HCT116 (cell line): ENCODE measurements around the gene MRPS5. TPM values are rescaled to one million over a fixed set of nuclear protein-coding genes. Genes with fewer than 3 reads are reported as not detected.

Source experiments
- ATAC-seq: fragments of 200-7000 bp; cut with Tn5 transposase; 2 replicates; pipeline ENCODE4 v1.9.1; 2020; ENCODE audit warnings: mild to moderate bottlenecking, moderate library complexity
- BruUV-seq: library from RNA; stranded (reverse); fragments of 400-500 nt; replicated peaks from 2 replicates; lab custom pipeline; 2021; lab: Mats Ljungman, UMichigan
- CTCF ChIA-PET: fragments of 300-600 bp; sonication (Branson Sonifier 250); formaldehyde crosslinking; loops from one replicate; lab custom pipeline; 2021; ENCODE audit warnings: antibody characterized with exemption; lab: Charles Lee
- POLR2A ChIA-PET: fragments of 300-600, 350-600 bp; sonication (Branson Sonifier 250); formaldehyde crosslinking; loops from one replicate; lab custom pipeline; 2021; ENCODE audit warnings: antibody characterized with exemption; lab: Charles Lee
- RAD21 ChIA-PET, 2 experiments: fragments of 300-600 bp; sonication (Branson Sonifier 250); formaldehyde crosslinking; loops; one replicate each; lab custom pipeline; 2023; ENCODE audit warnings: low total read pairs in 2 of 2; ENCODE audit not compliant: uncharacterized antibody in 2 of 2, unreplicated experiment in 2 of 2, low non-redundant PET in 1 of 2; lab: Charles Lee
- DNase-seq: peaks from one replicate; pipeline ENCODE4 v3.0.0-alpha.2; 2010; ENCODE audit warnings: low read depth, low spot score
- H2AFZ ChIP-seq: fragments of 200-600 bp; shearing (Covaris generic), sonication (generic); 2 replicates; pipeline ENCODE4 v1.6.1; 2017; ENCODE audit warnings: low read depth, mixed run types, mixed read lengths, antibody characterized with exemption, low read length; ENCODE audit not compliant: poor library complexity, severe bottlenecking
- H3K27ac ChIP-seq: 2 replicates; pipeline ENCODE4 v1.5.1; 2012; ENCODE audit warnings: low read depth, low read length
- H3K27me3 ChIP-seq: fragments of 200-600 bp; sonication (generic); 2 replicates; pipeline ENCODE4 v1.6.1; 2016; ENCODE audit warnings: mixed run types, low read length, mixed read lengths; ENCODE audit not compliant: insufficient read depth
- H3K36me3 ChIP-seq, 2 experiments: fragments of 200-500 bp in 1 of 2; fragments of 200-600 bp in 1 of 2; sonication (Bioruptor generic) in 1 of 2; sonication (generic) in 1 of 2; 2 replicates each; pipeline versions ENCODE4 v1.5.1 to v1.6.1; 2014 to 2016; ENCODE audit warnings: low read length in 2 of 2, inconsistent platforms in 1 of 2, mixed read lengths in 1 of 2, mixed run types in 1 of 2; ENCODE audit not compliant: insufficient read depth in 2 of 2, control insufficient read depth in 1 of 2
- H3K4me1 ChIP-seq, 2 experiments: fragments of 200-600 bp in 1 of 2; sonication (generic) in 1 of 2; 2 replicates each; pipeline versions ENCODE4 v1.5.1 to v1.6.1; 2012 to 2017; ENCODE audit warnings: low read length in 2 of 2, inconsistent platforms in 1 of 2, mild to moderate bottlenecking in 1 of 2, mixed read lengths in 1 of 2, mixed run types in 1 of 2, moderate library complexity in 1 of 2; ENCODE audit not compliant: insufficient read depth in 2 of 2, control insufficient read depth in 1 of 2
- H3K4me2 ChIP-seq: fragments of 200-600 bp; sonication (generic); 2 replicates; pipeline ENCODE4 v1.6.1; 2017; ENCODE audit warnings: mixed run types, low read length, mixed read lengths
- H3K4me3 ChIP-seq, 2 experiments: fragments of 200-600 bp in 1 of 2; sonication (generic) in 1 of 2; replicated peaks in 1 of 2; 2 replicates each; pipeline ENCODE4 v1.5.1; 2011 to 2016; ENCODE audit warnings: low read length in 2 of 2, control low read depth in 1 of 2, low read depth in 1 of 2, mild to moderate bottlenecking in 1 of 2, mixed read lengths in 1 of 2, mixed run types in 1 of 2
- H3K79me2 ChIP-seq: fragments of 200-600 bp; sonication (generic); 2 replicates; pipeline ENCODE4 v1.6.1; 2017; ENCODE audit warnings: mild to moderate bottlenecking, mixed run types, low read length, moderate library complexity, mixed read lengths; ENCODE audit not compliant: insufficient read depth
- H3K9ac ChIP-seq: fragments of 200-600 bp; sonication (generic); 2 replicates; pipeline ENCODE4 v1.6.1; 2016; ENCODE audit warnings: low read length, mixed read lengths
- H3K9me2 ChIP-seq: fragments of 200-600 bp; sonication (generic), shearing (Covaris generic); 2 replicates; pipeline ENCODE4 v1.6.1; 2017; ENCODE audit warnings: mixed run types, mild to moderate bottlenecking, moderate library complexity; ENCODE audit not compliant: insufficient read depth
- H3K9me3 ChIP-seq, 2 experiments: fragments of 200-500 bp in 1 of 2; fragments of 200-600 bp in 1 of 2; sonication (Bioruptor generic) in 1 of 2; sonication (generic) in 1 of 2; 2 replicates each; pipeline ENCODE4 v1.6.1; 2014 to 2017; ENCODE audit warnings: low read length in 2 of 2, mixed read lengths in 2 of 2, inconsistent platforms in 1 of 2, low read depth in 1 of 2, mild to moderate bottlenecking in 1 of 2, mixed run types in 1 of 2, moderate library complexity in 1 of 2; ENCODE audit not compliant: control insufficient read depth in 1 of 2, insufficient read depth in 1 of 2
- H4K20me1 ChIP-seq: fragments of 200-600 bp; sonication (generic), shearing (Covaris generic); 2 replicates; pipeline ENCODE4 v1.6.1; 2017; ENCODE audit warnings: mixed run types, mild to moderate bottlenecking, moderate library complexity; ENCODE audit not compliant: insufficient read depth
- CBX3 ChIP-seq: IDR thresholded peaks from 2 replicates; pipeline ENCODE4 v1.6.1; 2012; ENCODE audit warnings: low read depth
- CEBPB ChIP-seq: IDR thresholded peaks from 2 replicates; pipeline ENCODE4 v1.6.1; 2012; ENCODE audit warnings: low read depth
- CTCF ChIP-seq, 3 experiments: fragments of 200-600 bp in 1 of 3; sonication (generic) in 1 of 3; IDR thresholded peaks in 2 of 3; conservative IDR thresholded peaks in 1 of 3; 2 replicates each; pipeline ENCODE4 v1.5.1; 2012 to 2017; ENCODE audit warnings: low read depth in 2 of 3, low read length in 2 of 3, antibody characterized with exemption in 1 of 3, borderline replicate concordance in 1 of 3, control low read depth in 1 of 3, mild to moderate bottlenecking in 1 of 3, mixed read lengths in 1 of 3, mixed run types in 1 of 3, moderate library complexity in 1 of 3; ENCODE audit not compliant: insufficient read depth in 1 of 3
- EGR1 ChIP-seq: IDR thresholded peaks from 2 replicates; pipeline ENCODE4 v1.6.1; 2012; ENCODE audit warnings: low read depth
- ELF1 ChIP-seq: IDR thresholded peaks from 2 replicates; pipeline ENCODE4 v1.6.1; 2012; ENCODE audit warnings: low read depth, borderline replicate concordance
- EZH2 ChIP-seq: fragments of 200-600 bp; sonication (generic); IDR thresholded peaks from 2 replicates; pipeline ENCODE4 v1.6.1; 2017; ENCODE audit warnings: antibody characterized with exemption, mixed run types
- EZH2phosphoT487 ChIP-seq: fragments of 200-600 bp; IDR thresholded peaks from 2 replicates; pipeline ENCODE4 v1.6.1; 2018; ENCODE audit warnings: antibody characterized with exemption, borderline replicate concordance
- FOSL1 ChIP-seq: IDR thresholded peaks from 2 replicates; pipeline ENCODE4 v1.6.1; 2012; ENCODE audit warnings: low read depth
- POLR2AphosphoS5 ChIP-seq: IDR thresholded peaks from 2 replicates; pipeline ENCODE4 v1.6.1; 2011; ENCODE audit warnings: mild to moderate bottlenecking, low read depth, low read length, moderate library complexity
- SIN3A ChIP-seq: IDR thresholded peaks from 2 replicates; pipeline ENCODE4 v1.6.1; 2012; ENCODE audit warnings: low read depth
- SP1 ChIP-seq: IDR thresholded peaks from 2 replicates; pipeline ENCODE4 v1.6.1; 2012; ENCODE audit warnings: low read depth
- SRF ChIP-seq: IDR thresholded peaks from 2 replicates; pipeline ENCODE4 v1.6.1; 2012; ENCODE audit warnings: low read depth
- ZFX ChIP-seq: fragments of 450-650 bp; IDR thresholded peaks from 2 replicates; pipeline ENCODE4 v1.6.1; 2017
- ZNF274 ChIP-seq: fragments of 200-500 bp; sonication (Bioruptor generic); IDR thresholded peaks from 2 replicates; pipeline ENCODE4 v1.6.1; 2014; ENCODE audit warnings: mild to moderate bottlenecking, low read depth, low read length, inconsistent platforms
- intact Hi-C: fragments of 100-400 bp; cut with micrococcal nuclease; formaldehyde crosslinking; loops from 2 replicates; pipeline ENCODE4 v1.10.0; 2022
- total RNA-seq: library from RNA; stranded (reverse); gene quantifications from one replicate; pipeline ENCODE4 v1.2.1, GENCODE V29; 2021; ENCODE audit not compliant: unreplicated experiment
- TF ChIP-seq, protein P1 (sequence below): IDR thresholded peaks from 2 replicates; pipeline ENCODE4 v1.6.1; 2012
- TF ChIP-seq, protein P2 (sequence below): IDR thresholded peaks from 2 replicates; pipeline ENCODE4 v1.6.1; 2011; ENCODE audit warnings: mild to moderate bottlenecking, low read length, moderate library complexity; ENCODE audit not compliant: insufficient replicate concordance; ENCODE audit errors: extremely low read depth

The MRPS5 gene
- total RNA-seq, 1 experiment from 2014 or later, result 70.6 TPM

DNA sequence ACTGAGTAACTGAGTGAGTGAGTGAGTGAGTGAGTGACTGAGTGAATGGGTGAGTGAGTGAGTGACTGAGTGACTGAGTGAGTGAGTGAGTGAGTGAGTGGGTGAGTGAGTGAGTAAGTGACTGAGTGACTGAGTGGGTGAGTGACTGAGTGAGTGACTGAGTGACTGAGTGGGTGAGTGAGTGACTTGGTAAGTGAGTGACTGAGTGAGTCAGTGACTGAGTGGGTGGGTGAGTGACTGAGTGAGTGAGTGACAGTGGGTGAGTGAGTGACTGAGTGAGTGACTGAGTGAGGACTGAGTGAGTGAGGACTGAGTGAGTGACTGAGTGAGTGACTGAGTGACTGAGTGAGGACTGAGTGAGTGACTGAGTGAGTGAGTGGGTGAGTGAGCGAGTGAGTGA is 82.2 kb downstream of the MRPS5 start:
- ChIA-PET RAD21 (no interaction called here), POLR2A (no interaction called here), CTCF (no interaction called here)
- Histone ChIP-seq H3K36me3 (no peaks in the 10 kb centered on the region), H3K9ac (no peak overlapping the region), H3K4me2 (no peak overlapping the region), H3K27me3 (0 out of 2 replicates have a peak, but pooled peaks cover 4% of the 10 kb centered on the region), H3K4me3 (no peak overlapping the region), H3K27ac (no peak overlapping the region), H3K4me1 (no peaks in the 10 kb centered on the region), H3K9me3 (no peaks in the 10 kb centered on the region), H4K20me1 (no peaks in the 10 kb centered on the region), H3K79me2 (no peaks in the 10 kb centered on the region), H3K9me2 (no peaks in the 10 kb centered on the region), H2AFZ (no peak overlapping the region)
- TF ChIP-seq EGR1 (no peak), POLR2AphosphoS5 (no peak), FOSL1 (no peak), CEBPB (no peak), SRF (no peak), CBX3 (no peak), EZH2 (no peak), SIN3A (no peak), EZH2phosphoT487 (no peak), SP1 (no peak), ELF1 (no peak), ZFX (no peak), ZNF274 (no peak), CTCF (IDR thresholded peaks at IDR 0.05 in 2 of 3, conservative IDR thresholded peaks at IDR 0.05 in 1 of 3; ENCODE audit: borderline replicate concordance in 1 of 3, insufficient read depth in 1 of 3, low read depth in 2 of 3, low read length in 2 of 3) (no peak)
- TF ChIP-seq, protein P1, sequence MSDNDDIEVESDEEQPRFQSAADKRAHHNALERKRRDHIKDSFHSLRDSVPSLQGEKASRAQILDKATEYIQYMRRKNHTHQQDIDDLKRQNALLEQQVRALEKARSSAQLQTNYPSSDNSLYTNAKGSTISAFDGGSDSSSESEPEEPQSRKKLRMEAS, result no peak
- TF ChIP-seq, protein P2, sequence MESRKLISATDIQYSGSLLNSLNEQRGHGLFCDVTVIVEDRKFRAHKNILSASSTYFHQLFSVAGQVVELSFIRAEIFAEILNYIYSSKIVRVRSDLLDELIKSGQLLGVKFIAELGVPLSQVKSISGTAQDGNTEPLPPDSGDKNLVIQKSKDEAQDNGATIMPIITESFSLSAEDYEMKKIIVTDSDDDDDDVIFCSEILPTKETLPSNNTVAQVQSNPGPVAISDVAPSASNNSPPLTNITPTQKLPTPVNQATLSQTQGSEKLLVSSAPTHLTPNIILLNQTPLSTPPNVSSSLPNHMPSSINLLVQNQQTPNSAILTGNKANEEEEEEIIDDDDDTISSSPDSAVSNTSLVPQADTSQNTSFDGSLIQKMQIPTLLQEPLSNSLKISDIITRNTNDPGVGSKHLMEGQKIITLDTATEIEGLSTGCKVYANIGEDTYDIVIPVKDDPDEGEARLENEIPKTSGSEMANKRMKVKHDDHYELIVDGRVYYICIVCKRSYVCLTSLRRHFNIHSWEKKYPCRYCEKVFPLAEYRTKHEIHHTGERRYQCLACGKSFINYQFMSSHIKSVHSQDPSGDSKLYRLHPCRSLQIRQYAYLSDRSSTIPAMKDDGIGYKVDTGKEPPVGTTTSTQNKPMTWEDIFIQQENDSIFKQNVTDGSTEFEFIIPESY, result no peak
- ATAC-seq, result no peak
- BruUV-seq, result no TSS peak
- DNase-seq, result no peak
- intact Hi-C loops, result no loop called here
